Measurements from ENCODE around the gene SPATA19.

DNA sequence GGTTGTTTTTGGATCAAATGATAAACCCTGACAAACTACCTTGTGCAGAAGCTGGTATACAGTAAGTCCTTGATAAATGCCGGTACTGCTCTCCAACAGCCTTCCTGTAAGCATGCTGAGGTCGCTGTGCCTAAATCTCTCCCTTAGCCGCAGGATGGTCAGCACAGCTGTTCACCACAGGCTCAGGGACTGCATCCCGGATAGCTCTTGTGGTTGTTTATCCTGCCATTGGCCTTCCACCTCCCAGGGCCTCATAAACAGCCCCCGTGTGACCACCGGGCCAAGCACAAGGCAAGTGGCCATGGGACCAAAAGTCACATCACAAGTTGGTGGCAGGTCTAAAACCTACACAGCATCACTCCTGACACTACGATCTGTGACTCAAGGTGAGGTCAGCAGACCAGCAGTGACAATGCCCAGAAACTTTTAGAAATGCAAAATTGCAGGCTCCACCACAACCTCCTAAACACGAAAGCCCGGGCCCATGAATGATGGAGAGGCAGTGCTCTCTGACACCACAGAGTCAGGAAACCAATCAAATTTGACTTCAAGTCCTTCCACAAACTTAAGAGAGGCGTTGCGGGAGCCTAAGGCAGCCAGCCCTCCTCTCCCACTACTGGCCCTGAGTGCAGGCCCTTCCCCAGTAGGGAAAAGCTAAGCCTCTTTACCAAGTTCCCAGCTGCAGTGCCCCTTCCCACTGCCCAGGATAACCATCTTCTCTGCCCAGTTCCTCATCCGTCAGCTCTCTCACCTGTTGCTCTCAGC is 3.9 kb downstream of the SPATA19 start:
- no peak for TF ChIP-seq POLR2A (IDR thresholded peaks at IDR 0.05)
- TF ChIP-seq, protein P1, sequence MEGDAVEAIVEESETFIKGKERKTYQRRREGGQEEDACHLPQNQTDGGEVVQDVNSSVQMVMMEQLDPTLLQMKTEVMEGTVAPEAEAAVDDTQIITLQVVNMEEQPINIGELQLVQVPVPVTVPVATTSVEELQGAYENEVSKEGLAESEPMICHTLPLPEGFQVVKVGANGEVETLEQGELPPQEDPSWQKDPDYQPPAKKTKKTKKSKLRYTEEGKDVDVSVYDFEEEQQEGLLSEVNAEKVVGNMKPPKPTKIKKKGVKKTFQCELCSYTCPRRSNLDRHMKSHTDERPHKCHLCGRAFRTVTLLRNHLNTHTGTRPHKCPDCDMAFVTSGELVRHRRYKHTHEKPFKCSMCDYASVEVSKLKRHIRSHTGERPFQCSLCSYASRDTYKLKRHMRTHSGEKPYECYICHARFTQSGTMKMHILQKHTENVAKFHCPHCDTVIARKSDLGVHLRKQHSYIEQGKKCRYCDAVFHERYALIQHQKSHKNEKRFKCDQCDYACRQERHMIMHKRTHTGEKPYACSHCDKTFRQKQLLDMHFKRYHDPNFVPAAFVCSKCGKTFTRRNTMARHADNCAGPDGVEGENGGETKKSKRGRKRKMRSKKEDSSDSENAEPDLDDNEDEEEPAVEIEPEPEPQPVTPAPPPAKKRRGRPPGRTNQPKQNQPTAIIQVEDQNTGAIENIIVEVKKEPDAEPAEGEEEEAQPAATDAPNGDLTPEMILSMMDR (IDR thresholded peaks at IDR 0.05 in 4 of 5, conservative IDR thresholded peaks at IDR 0.05 in 1 of 5), result no peak
